Cardiac septum (tissue), 1 donor: ENCODE results near the gene C9orf50. TPM values are rescaled to one million over a fixed set of nuclear protein-coding genes. Genes with fewer than 3 reads are reported as not detected.

Source experiments
- total RNA-seq: library from RNA; stranded (reverse); fragmentation: NEBNext Ultra II Directional; extraction: Animal tissue kit (Norgen Biotek cat#: 25700); gene quantifications from one replicate; pipeline ENCODE4 v1.2.1, GENCODE V29; 2021
- donor health status: DM: no; HTN: no; CAD: no.

The C9orf50 gene
- total RNA-seq, 1 donor from 2014 or later, result 0.22 TPM

Other genes starting within 250 kb of the C9orf50 start
- gene NTMT1, start 5.1 kb upstream of the C9orf50 start, total RNA-seq, result 49.5 TPM
- gene ASB6, start 21.1 kb upstream of the C9orf50 start, total RNA-seq, result 10.2 TPM
- gene PRRX2, start 44.5 kb upstream of the C9orf50 start, total RNA-seq, result 4.4 TPM
- 1.1 TPM for gene PTGES, start 131.9 kb upstream of the C9orf50 start, total RNA-seq
- gene TOR1B, start 182.1 kb upstream of the C9orf50 start, total RNA-seq, result 10.1 TPM
- gene TOR1A, start 203.0 kb upstream of the C9orf50 start, total RNA-seq, result 14.0 TPM
- 30.7 TPM for gene C9orf78, start 214.2 kb upstream of the C9orf50 start, total RNA-seq
- gene USP20, start 214.4 kb upstream of the C9orf50 start, total RNA-seq, result 16.0 TPM